Astrocyte (in vitro differentiated cells and primary cell): ENCODE data around the gene CYSTM1. TPM values are rescaled to one million over a fixed set of nuclear protein-coding genes. Genes with fewer than 3 reads are reported as not detected.
A peak's percentile ranks its signal among the peaks of the same experiment; 100 is the strongest.
"Not testable (repeated sequence)": the region's sequence is repeated elsewhere in the genome, so short reads cannot be mapped to it uniquely, and the experiment has no call there.

ENCODE experiments used
- DNase-seq: peaks from one replicate; pipeline ENCODE4 v3.0.0-alpha.2; 2010; ENCODE audit warnings: low read depth
- FAIRE-seq: peaks from 2 replicates; lab custom pipeline; 2011; peaks lifted over from hg19 to GRCh38; lab: Jason Lieb, UNC
- H2AFZ ChIP-seq: 2 replicates; pipeline ENCODE4 v1.6.0; 2012; ENCODE audit warnings: low read depth, low read length, inconsistent platforms
- H3K27ac ChIP-seq: 2 replicates; pipeline ENCODE4 v1.5.1; 2011; ENCODE audit warnings: low read depth, low read length, inconsistent platforms
- H3K27me3 ChIP-seq: 2 replicates; pipeline ENCODE4 v1.6.0; 2011; ENCODE audit warnings: low read length, inconsistent platforms; ENCODE audit not compliant: insufficient read depth
- H3K36me3 ChIP-seq: 2 replicates; pipeline ENCODE4 v1.5.1; 2011; ENCODE audit warnings: low read length, inconsistent platforms; ENCODE audit not compliant: insufficient read depth
- H3K4me1 ChIP-seq: 2 replicates; pipeline ENCODE4 v1.5.1; 2011; ENCODE audit warnings: low read length, inconsistent platforms; ENCODE audit not compliant: insufficient read depth
- H3K4me2 ChIP-seq: 2 replicates; pipeline ENCODE4 v1.6.0; 2012; ENCODE audit warnings: low read length, inconsistent platforms
- H3K4me3 ChIP-seq: 2 replicates; pipeline ENCODE4 v1.5.1; 2011; ENCODE audit warnings: low read depth, mild to moderate bottlenecking, low read length, inconsistent platforms; ENCODE audit not compliant: insufficient read depth
- H3K79me2 ChIP-seq: 2 replicates; pipeline ENCODE4 v1.6.0; 2012; ENCODE audit warnings: mild to moderate bottlenecking, low read length, inconsistent platforms; ENCODE audit not compliant: insufficient read depth
- H3K9ac ChIP-seq: 2 replicates; pipeline ENCODE4 v1.6.0; 2012; ENCODE audit warnings: mild to moderate bottlenecking, low read length, inconsistent platforms
- H3K9me3 ChIP-seq: 2 replicates; pipeline ENCODE4 v1.5.1; 2012; ENCODE audit warnings: low read depth, mild to moderate bottlenecking, low read length, inconsistent platforms; ENCODE audit not compliant: insufficient read depth
- H4K20me1 ChIP-seq: 2 replicates; pipeline ENCODE4 v1.6.0; 2012; ENCODE audit warnings: low read length, inconsistent platforms; ENCODE audit not compliant: insufficient read depth
- H3K27ac Mint-ChIP-seq: one replicate; pipeline ENCODE4 v1.8.0; 2021; ENCODE audit warnings: mild to moderate bottlenecking, mixed read lengths; ENCODE audit not compliant: unreplicated experiment
- H3K27me3 Mint-ChIP-seq: one replicate; pipeline ENCODE4 v1.8.0; 2021; ENCODE audit warnings: low read depth, mixed read lengths; ENCODE audit not compliant: unreplicated experiment
- H3K36me3 Mint-ChIP-seq: one replicate; pipeline ENCODE4 v1.8.0; 2021; ENCODE audit warnings: low read depth, mixed read lengths; ENCODE audit not compliant: unreplicated experiment
- H3K4me1 Mint-ChIP-seq: one replicate; pipeline ENCODE4 v1.8.0; 2021; ENCODE audit warnings: low read depth, mixed read lengths; ENCODE audit not compliant: unreplicated experiment
- H3K4me3 Mint-ChIP-seq: one replicate; pipeline ENCODE4 v1.8.0; 2021; ENCODE audit warnings: mild to moderate bottlenecking, moderate library complexity, mixed read lengths; ENCODE audit not compliant: unreplicated experiment
- H3K9me3 Mint-ChIP-seq: one replicate; pipeline ENCODE4 v1.8.0; 2021; ENCODE audit warnings: mild to moderate bottlenecking, mixed read lengths; ENCODE audit not compliant: unreplicated experiment
- EZH2 ChIP-seq: IDR thresholded peaks from 2 replicates; pipeline ENCODE4 v1.6.1; 2012; ENCODE audit warnings: mild to moderate bottlenecking, low read length, inconsistent platforms; ENCODE audit not compliant: insufficient read depth
- total RNA-seq: library from RNA; stranded (reverse); gene quantifications from 2 replicates; pipeline ENCODE4 v1.2.1, GENCODE V29; 2021
- TF ChIP-seq, protein P1 (sequence below): IDR thresholded peaks from 2 replicates; pipeline ENCODE4 v1.5.1; 2011; ENCODE audit warnings: low read depth, mild to moderate bottlenecking, inconsistent platforms, low read length, moderate library complexity; ENCODE audit not compliant: insufficient read depth

CYSTM1 gene
- total RNA-seq, 1 donor from 2014 or later: 46.3 TPM

DNA sequence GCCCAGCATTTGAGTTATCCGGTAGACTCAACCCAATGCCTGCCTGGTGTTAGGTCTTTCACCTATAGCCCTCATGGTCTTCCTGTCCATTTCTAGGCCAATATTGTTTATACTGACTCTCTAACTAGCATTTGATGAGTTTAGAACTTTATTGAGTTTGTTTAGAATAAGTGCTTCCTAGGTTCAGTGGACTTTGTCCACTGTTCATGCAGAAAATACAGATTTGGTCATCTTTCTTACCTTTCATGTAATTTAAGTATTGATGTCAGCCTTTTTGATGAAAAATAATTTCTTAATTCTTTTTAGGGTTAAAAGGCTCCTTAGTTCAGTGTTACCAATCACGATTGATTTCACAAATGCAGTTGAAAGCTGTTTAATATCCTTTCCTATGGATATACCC is 22.0 kb downstream of the CYSTM1 start:
- Mint-ChIP-seq H3K4me1 (peaks cover 4% of the 10 kb centered on the region), H3K9me3 (no peaks in the 10 kb centered on the region), H3K27ac (no peak overlapping the region), H3K27me3 (no peaks in the 10 kb centered on the region), H3K36me3 (peaks cover 15% of the 10 kb centered on the region), H3K4me3 (no peak overlapping the region)
- DNase-seq: no peak
- Histone ChIP-seq H3K4me2 (no peak overlapping the region), H3K79me2 (no peaks in the 10 kb centered on the region), H3K9me3 (no peaks in the 10 kb centered on the region), H4K20me1 (no peaks in the 10 kb centered on the region), H3K4me1 (no peaks in the 10 kb centered on the region), H3K4me3 (no peak overlapping the region), H3K9ac (no peak overlapping the region), H2AFZ (no peak overlapping the region), H3K36me3 (no peaks in the 10 kb centered on the region), H3K27me3 (no peaks in the 10 kb centered on the region), H3K27ac (no peak overlapping the region)
- FAIRE-seq: no peak
- TF ChIP-seq, protein P1, sequence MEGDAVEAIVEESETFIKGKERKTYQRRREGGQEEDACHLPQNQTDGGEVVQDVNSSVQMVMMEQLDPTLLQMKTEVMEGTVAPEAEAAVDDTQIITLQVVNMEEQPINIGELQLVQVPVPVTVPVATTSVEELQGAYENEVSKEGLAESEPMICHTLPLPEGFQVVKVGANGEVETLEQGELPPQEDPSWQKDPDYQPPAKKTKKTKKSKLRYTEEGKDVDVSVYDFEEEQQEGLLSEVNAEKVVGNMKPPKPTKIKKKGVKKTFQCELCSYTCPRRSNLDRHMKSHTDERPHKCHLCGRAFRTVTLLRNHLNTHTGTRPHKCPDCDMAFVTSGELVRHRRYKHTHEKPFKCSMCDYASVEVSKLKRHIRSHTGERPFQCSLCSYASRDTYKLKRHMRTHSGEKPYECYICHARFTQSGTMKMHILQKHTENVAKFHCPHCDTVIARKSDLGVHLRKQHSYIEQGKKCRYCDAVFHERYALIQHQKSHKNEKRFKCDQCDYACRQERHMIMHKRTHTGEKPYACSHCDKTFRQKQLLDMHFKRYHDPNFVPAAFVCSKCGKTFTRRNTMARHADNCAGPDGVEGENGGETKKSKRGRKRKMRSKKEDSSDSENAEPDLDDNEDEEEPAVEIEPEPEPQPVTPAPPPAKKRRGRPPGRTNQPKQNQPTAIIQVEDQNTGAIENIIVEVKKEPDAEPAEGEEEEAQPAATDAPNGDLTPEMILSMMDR: no peak
- TF ChIP-seq EZH2: no peak

GRCh38 chr5:140198915-140199314 is 23.9 kb downstream of the CYSTM1 start:
- H3K9me3 Mint-ChIP-seq, FAIRE-seq, H3K27ac Mint-ChIP-seq, H3K36me3 ChIP-seq, H3K27me3 ChIP-seq, H3K79me2 ChIP-seq, H3K4me3 Mint-ChIP-seq, H3K27ac ChIP-seq, H4K20me1 ChIP-seq, DNase-seq, H3K9me3 ChIP-seq, H3K4me1 Mint-ChIP-seq, H3K4me1 ChIP-seq, H2AFZ ChIP-seq, H3K9ac ChIP-seq, H3K4me2 ChIP-seq, H3K4me3 ChIP-seq, H3K27me3 Mint-ChIP-seq: not testable (repeated sequence)
- peaks cover 15% of the 10 kb centered on the region for H3K36me3 Mint-ChIP-seq

DNA sequence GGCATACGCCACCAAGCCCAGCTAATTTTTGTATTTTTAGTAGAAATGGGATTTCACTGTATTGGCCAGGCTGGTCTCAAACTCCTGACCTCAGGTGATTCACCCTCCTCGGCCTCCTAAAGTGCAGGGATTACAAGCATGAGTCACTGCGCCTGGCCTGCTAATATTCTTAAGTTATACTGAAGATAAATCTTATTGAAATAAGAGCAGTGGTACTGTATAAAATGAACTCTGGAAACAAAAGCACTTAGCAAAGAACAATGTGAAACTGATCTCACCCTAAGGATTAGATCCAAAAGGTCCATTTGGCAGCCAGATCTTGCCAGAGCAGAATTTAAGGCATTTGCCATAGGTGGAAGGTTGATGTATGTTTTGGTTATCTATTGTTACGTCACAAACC is 27.1 kb downstream of the CYSTM1 start:
- H3K4me1 Mint-ChIP-seq: peaks cover 23% of the 10 kb centered on the region
- H3K36me3 Mint-ChIP-seq: peaks cover 11% of the 10 kb centered on the region
- Histone ChIP-seq H3K4me3 (no peak overlapping the region), H3K9me3 (no peaks in the 10 kb centered on the region), H2AFZ (no peak overlapping the region), H3K79me2 (no peaks in the 10 kb centered on the region), H3K27ac (no peak overlapping the region), H3K36me3 (no peaks in the 10 kb centered on the region), H4K20me1 (no peaks in the 10 kb centered on the region), H3K27me3 (no peaks in the 10 kb centered on the region), H3K4me2 (no peak overlapping the region), H3K4me1 (peaks cover 7% of the 10 kb centered on the region), H3K9ac (no peak overlapping the region)
- DNase-seq (peak; percentile 51), FAIRE-seq (no peak)
- H3K27ac Mint-ChIP-seq: no peak overlapping the region
- no peak for TF ChIP-seq EZH2
- TF ChIP-seq, protein P1: no peak
- no peak overlapping the region for H3K4me3 Mint-ChIP-seq
- no peaks in the 10 kb centered on the region for H3K9me3 Mint-ChIP-seq
- H3K27me3 Mint-ChIP-seq: no peaks in the 10 kb centered on the region
